IPS-NIHi7 (cell line): Measurements from ENCODE around the gene TRAPPC4.
A peak's percentile ranks its signal among the peaks of the same experiment; 100 is the strongest.
"Not testable (repeated sequence)": the region's sequence is repeated elsewhere in the genome, so short reads cannot be mapped to it uniquely, and the experiment has no call there.

Experiments used
- DNase-seq: peaks from one replicate; pipeline ENCODE4 v3.0.0; 2012; ENCODE audit warnings: mixed read lengths; ENCODE audit errors: extremely low spot score

TRAPPC4 gene, protein sequence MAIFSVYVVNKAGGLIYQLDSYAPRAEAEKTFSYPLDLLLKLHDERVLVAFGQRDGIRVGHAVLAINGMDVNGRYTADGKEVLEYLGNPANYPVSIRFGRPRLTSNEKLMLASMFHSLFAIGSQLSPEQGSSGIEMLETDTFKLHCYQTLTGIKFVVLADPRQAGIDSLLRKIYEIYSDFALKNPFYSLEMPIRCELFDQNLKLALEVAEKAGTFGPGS

DNA sequence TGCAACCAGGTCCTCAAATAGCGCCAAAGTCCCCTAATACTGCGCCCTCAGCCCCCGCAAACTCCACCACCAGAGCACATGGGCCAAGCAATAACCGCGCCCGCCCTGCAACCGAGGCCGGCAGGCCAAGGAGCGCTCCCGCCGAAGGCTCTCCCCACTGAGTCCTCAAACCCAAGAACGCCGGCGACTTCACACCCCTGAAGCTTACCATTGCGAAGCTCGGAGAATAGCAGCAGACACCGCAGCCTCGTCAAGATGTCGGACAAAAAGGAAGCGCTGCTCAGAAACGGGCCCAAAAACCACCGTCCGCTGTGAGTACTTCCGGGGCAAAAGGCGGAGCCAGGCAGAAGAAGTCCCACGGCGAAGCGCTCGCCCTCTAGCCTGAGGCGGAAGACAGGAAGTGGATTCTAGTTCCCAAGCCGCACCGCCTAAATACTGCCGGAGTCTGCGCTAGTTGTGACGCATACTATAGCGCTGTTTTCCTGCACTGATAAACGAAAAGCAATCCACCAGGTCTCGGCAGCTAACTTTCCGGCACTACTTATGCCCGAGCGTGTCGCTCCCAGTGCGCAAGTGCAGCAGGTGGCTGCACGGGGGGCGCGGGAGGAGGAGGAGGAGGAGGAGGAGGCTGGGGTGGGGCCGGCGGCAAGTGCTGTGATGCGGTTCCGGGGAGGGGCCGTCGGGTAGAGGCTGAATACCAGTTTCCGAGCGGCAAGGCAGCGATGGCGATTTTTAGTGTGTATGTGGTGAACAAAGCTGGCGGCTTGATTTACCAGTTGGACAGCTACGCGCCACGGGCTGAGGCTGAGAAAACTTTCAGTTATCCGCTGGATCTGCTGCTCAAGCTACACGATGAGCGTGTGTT, at the start of gene TRAPPC4, which contains the start of gene RPS25:
TSS of gene TRAPPC4 (plus strand) at position 693 of the 865 bp plus-strand sequence. CDS start at position 723, 30 bp downstream.
TSS of gene RPS25 (minus strand) at position 270 of the 865 bp plus-strand sequence. CDS start at position 211, 59 bp downstream.
- DNase-seq = peak; percentile 92

DNA sequence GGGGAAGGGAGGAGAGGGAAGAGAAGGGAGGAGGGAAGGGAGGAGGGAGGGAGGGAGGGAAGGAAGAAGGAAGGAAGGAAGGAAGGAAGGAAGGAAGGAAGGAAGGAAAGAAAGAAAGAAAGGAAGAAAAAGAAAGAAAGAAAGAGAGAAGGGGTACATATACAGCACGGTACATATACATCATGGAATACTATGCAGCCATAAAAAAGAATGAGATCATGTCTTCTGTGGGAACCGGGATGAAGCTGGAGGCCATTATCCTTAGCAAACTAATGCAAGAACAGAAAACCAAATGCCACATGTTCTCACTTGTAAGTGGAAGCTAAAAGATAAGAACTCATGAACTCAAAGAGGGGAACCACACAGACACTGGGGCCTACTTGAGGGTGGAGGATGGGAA, 49.1 kb upstream of the TRAPPC4 start:
- DNase-seq = not testable (repeated sequence)

DNA sequence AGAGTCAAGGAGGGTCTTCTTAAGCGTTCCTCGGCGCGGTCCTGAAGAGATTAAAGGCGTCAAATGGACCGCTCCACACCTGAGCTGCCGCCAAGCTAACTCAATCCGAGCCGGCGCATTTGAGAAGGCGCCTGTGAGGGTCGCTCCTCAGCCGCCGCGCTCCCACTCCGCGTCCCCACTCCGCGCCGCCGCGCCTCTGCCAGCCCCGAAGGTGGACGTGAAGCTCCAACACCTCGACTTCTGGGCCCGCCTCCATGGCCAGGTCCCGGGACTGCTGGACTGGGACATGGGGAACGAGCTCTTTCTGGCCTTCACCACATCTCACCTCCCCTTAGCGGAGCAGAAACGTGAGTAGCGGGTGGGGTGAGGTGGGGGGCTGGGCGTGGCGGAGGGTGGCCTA, 46.9 kb upstream of the TRAPPC4 start, which contains the start of gene FOXR1:
TSS of gene FOXR1 (plus strand) at position 116 of the 400 bp plus-strand sequence. CDS start at position 287, 171 bp downstream.
- DNase-seq = no peak

DNA sequence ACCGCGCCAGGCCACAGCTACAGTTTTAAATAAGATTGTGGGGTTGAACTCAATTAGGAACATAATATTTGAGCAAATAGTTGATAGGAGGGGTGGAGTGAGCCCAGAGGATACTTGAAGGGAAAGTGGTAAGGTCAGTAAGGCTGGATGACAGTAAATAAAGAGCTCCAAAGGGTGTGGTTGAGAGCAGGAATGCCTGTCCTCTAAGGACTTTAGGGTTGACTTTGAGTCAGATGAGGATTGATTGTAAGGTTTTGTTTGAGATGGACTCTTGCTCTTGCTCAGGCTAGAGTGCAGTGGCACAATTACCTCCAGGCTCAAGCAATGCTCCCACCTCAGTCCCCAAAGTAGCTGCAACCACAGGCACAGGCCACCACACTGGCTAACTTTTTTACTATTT, 44.6 kb upstream of the TRAPPC4 start:
- no peak for DNase-seq

DNA sequence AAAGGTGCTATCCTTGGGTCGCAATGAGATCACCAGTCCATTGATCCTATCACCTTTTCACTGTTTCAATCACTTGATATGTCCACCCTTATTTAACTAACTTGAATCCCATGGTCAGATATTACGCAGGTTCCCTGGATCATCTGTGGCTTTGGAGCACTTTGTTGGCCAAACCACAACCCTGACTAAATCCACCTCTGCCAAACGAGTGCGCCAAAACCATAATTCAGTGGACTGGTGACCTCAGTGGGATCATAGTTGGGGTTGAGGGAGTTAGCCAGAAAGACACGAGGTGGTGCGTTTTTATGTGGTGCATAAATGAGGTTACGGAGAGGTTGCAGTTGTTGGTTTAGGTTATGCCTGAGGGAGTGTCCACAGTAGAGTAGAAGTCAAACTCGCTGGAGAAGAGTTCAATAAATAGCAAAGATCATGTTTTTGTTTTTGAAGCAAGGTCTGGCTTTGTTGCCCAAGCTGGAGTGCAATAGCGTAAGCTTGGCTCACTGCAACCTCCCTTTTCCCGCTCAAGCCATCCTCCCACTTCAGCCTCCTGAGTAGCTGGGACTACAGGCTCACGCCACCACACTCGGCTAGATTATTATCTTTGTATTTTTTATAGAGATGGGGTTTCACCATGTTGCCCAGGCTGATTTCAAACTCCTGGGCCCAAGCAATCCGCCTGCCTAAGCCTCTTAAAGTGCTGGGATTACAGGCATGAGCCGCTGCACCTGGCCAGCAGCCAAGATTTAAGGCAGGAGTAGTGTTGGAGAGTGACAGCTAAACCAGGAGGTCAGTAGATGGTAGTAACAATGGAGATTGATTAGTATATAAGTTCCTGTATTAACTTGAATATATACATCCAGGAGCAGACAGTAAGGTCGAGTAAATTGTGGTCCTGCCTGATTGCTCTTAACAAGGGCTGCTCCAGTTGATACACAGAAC, 42.5 kb upstream of the TRAPPC4 start:
- no peak for DNase-seq

DNA sequence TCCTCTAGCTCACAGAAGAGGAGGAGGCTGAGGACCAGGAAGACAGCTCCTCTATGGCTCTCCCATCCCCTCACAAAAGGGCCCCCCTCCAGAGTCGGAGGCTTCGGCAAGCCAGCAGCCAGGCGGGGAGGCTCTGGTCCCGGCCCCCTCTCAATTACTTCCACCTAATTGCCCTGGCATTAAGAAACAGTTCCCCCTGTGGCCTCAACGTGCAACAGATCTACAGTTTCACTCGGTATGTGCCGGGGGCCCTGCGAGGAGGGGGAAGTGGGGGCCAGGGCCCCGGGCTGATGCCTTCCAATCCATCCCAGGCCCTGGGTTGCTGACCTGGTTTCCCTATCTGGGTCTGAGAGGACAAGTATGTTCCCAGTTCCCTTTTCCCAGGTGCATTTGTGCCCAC, 39.1 kb upstream of the TRAPPC4 start:
- DNase-seq = no peak

DNA sequence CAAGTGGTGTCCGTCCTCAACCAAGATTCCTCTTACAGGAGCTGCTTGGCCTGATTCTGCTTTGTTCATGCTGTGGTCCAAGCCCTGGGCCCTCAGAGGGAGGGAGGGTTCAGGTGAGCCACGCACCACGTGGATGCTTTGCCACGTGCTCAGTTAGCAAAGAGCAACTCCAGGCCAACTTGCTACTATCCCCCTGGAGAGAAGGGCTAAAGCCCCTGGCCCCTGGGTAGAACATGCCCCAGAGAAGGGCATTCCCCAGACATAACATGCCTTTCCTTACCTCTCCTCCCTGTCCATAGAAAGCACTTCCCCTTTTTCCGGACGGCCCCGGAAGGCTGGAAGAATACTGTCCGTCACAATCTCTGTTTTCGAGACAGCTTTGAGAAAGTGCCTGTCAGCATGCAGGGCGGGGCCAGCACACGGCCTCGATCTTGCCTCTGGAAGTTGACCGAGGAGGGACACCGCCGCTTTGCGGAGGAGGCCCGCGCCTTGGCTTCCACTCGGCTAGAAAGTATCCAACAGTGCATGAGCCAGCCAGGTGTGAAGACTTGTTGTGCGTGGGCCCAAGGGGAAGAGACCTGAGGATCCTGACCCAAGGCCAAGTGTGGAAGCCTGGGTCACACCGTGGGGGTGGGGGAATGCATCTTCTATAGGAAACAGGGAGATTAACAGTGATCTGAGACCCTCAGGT, 38.2 kb upstream of the TRAPPC4 start:
- DNase-seq = peak; percentile 66

DNA sequence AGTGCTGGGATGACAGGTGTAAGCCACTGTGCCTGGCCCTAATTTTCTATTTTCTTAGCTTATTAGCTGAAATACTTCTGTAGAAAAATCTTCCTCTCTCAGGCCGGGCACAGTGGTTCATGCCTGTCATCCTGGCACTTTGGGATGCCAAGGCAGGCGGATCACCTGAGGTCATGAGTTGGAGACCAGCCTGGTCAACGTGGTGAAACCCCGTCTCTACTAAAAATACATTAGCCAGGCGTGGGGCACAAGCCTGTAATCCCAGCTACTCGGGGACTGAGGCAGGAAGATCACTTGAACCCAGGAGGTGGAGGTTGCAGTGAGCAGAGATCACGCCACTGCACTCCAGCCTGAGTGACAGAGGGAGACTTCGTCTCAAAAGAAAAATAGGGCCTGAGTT, 34.2 kb upstream of the TRAPPC4 start:
- not testable (repeated sequence) for DNase-seq

DNA sequence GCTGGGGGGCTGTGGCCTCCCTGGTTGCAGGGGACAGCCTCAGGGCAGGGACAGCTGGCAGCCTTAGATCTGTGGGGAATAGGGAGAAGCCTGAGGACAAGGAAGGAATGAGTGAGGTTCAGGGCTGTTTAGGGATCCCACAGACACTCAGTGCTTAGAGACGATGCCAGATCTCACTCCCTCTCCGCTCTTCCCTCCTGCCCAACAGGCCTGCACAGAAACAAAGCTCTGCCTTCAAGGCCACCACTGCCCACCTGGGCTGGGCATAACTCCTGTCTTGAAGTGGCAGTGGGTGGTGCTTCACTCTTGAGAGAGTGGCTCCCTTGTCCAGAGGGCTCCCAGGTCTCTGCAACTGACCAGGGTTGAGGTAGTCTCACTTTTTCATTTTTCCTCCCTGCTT, 33.7 kb upstream of the TRAPPC4 start:
- DNase-seq = no peak

DNA sequence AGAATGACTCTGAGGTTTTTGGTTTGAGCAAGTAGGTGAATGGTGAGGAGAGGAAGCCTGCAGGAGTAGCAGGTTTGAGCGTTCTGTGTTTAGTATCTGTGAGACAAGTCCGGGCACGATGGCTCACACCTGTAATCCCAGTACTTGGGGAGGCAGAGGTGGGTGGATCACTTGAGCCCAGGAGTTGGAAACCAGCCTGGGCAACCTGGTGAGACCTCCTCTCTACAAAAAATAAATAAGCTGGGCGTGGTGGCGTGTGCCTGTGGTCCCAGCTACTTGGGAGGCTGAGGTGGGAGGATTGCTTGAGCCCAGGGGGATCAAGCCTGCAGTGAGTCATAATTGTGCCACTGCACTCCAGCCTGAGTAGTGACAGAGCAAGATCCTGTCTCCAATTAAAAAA, 30.3 kb upstream of the TRAPPC4 start:
- no peak for DNase-seq

DNA sequence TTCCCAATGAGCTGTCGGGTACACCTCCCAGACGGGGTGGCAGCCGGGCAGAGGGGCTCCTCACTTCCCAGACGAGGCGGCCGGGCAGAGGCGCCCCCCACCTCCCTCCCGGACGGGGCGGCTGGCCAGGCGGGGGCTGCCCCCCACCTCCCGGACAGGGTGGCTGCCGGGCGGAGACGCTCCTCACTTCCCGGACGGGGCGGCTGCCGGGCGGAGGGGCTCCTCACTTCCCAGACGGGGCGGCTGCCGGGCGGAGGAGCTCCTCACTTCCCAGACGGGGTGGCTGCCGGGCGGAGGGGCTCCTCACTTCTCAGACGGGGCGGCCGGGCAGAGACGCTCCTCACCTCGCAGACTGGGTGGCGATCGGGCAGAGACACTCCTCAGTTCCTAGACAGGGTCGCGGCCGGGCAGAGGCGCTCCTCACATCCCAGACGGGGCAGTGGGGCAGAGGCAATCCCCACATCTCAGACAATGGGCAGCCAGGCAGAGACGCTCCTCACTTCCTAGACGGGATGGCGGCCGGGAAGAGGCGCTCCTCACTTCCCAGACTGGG, 27.0 kb upstream of the TRAPPC4 start:
- DNase-seq = not testable (repeated sequence)

DNA sequence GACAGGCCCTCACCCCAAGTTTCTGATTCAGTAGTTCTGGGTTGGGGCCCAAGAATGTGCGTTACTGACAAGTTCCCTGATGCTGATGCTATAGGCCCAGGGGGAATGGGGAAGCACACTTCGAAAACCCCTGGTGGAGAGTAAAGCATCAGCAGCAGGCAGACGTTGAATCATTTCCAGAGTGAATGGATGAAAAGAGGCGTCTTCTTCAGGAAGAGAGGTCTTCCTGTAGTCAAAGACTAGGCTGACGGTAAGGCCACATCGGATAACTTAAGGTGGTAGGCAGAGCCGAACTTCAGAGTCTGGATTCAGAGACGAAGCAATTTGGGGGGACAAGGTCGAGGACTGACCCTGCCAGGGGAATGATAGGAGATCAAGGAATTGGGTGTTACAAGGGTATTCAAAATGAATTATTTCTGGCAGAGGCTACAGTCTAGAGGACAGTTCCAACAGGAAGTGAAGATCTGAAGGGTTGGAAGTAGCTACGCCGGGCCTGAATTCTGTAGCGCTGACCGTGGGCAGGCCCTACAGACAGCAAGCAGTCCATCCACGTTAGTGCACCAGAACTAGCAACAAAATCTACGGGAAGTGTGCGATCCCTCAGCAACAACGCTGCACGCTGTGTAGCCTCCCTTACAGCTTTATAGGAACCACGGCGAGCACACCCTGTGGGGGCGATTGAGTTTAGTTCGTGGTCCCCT, 21.5 kb upstream of the TRAPPC4 start:
- no peak for DNase-seq

DNA sequence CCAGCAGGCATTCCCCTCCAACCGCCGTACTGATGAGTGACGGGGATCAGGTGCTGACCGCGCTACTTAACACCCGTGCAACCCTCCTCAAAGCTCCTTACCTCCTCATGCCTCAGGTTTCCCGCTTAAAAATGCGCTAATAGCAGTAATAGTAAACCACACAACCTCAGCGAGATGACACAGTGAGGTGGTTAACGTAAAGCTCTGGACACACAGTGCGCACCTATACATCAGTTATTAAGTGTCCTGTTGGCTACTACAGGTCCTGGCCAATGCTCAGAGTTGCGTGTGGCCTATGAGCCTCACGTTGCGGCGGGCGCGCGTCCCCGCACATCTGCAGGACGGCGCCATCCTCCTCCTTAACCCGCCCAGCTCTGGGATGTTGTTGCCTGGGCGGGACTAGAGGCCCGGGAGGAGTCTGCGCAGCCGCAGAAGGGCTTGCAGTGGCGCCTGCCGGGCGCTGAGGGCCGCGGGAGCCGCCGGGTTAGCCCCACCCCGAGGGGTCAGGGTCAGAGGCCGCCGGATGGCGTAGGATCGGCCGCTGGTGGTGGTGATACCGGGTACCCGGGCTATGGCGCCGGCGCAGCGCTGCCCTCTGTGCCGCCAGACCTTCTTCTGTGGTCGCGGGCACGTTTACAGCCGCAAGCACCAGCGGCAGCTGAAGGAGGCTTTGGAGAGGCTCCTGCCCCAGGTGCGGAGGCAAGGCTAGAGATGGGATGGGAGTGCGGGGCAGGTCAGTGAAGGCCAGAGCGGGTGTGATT, 20.8 kb upstream of the TRAPPC4 start, which contains the start of gene CENATAC:
TSS of gene CENATAC (plus strand) at position 512 of the 761 bp plus-strand sequence. CDS start at position 572, 60 bp downstream.
- peak; percentile 100 for DNase-seq

DNA sequence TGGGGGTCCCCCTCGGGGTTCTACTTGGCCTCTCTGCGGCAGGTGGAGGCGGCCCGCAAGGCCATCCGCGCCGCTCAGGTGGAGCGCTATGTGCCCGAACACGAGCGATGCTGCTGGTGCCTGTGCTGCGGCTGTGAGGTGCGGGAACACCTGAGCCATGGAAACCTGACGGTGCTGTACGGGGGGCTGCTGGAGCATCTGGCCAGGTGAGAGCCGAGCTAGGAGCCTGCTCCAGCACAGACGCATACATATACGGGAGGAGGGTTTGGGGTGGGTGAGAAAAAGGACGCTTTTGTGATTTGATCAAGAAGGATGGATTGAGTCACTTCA, 20.2 kb upstream of the TRAPPC4 start:
- DNase-seq = no peak

DNA sequence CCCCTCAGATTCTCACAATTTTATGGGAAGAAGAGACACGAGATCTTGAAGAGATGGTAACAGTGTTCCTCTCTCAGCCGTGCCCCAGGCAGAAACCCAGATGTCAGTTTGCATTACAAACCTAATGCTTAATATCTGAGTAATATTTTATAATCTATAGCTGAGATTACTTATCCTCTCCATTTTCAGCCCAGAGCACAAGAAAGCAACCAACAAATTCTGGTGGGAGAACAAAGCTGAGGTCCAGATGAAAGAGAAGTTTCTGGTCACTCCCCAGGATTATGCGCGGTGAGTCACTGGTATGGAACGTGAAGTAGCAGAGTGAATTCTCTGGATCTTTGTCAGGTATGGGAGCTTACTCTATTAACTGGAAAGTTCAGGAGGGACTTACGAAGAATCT, 19.7 kb upstream of the TRAPPC4 start:
- peak; percentile 51 for DNase-seq

DNA sequence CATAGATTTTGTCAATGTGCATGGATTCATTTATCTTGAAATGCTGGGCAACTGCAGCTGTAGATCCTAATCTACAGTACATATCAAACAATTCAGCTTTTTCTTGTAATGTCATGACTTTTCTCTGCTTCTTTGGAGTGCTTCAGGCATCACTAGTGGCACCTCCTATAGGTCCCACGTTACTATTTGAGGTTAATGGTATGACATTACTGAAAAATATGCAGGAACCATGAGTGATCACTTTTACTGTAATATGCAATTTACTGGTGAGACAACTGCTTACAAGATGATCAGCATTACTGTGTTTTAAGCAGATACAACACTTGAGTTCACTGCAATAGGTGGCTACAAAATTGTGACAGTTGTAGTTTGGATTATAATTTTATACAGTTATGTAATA, 17.7 kb upstream of the TRAPPC4 start:
- no peak for DNase-seq

DNA sequence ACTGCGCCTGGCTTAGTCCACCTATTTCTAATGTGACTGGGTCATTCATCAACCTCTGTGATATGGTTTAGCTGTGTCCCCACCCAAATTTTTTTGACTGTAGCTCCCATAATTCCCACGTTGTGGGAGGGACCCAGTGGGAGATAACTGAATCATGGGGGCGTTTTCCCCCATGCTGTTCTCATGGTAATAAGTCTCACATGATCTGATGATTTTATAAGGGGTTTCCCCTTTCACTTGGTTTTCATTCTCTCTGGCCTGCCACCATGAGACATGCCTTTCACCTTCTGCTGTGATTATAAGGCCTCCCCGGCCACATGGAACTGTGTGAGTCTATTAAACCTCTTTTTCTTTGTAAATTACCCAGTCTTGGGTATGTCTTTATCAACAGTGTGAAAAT, 11.9 kb upstream of the TRAPPC4 start:
- no peak for DNase-seq

DNA sequence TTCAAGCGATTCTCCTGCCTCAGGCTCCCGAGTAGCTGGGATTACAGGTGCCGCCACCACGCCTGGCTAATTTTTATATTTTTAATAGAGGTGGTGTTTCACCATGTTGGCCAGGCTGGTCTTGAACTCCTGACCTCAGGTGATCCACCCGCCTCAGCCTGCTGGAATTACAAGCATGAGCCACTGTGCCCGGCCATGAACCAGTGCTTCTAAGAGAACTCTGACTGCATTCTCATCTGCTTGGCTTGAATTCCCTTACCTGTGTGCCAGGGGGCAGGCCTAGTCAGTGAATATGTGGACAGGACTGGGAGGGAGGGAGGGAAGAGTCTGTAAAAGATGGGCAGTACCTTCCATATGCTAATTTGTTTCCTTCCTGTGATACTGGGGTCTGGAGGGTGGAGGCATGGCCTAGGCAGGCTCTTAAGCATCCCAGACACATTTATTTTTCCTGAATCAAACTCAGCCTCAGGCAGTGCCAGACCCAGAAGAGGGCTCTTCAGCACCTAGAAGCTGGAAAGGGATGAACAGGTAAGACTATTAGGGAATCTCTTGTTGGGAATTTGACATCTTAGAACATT, 7.0 kb upstream of the TRAPPC4 start:
- DNase-seq = no peak

DNA sequence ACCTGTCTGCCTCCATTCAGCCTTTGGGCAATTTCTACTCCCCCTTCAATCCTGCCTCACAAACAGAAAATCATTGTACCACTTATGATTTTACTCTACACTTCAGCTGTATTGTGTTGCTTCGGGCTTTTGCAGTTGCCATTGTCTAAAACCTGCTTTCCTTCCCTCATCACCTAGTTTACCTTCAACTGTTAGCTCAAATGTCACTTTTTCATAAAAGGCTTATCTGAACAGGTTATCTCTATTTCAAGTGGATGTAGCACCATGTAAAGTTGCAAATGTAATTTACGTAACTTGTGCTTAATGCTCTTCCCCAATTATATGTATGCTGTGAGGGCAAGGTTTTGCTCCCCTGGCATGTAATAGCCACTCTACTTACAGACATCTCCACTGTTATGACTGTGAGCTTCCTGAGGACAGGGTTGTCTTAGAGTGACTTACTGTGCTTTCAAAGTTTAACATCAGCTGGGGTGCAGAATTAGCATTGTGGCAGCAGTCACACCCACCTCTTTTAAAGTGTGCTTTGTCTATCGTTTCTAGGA, 5.9 kb upstream of the TRAPPC4 start:
- DNase-seq = no peak
